NCI-H128 (cell line): Measurements from ENCODE around the gene CDCA4.

Experiments used
- DNase-seq: peaks from one replicate; lab custom pipeline; 2025; ENCODE audit not compliant: unreplicated experiment; lab: John Stamatoyannopoulos, UW

The CDCA4 gene

GRCh38 chr14:104976198-104977007, 44.5 kb downstream of the CDCA4 start:
- DNase-seq = no peak

DNA sequence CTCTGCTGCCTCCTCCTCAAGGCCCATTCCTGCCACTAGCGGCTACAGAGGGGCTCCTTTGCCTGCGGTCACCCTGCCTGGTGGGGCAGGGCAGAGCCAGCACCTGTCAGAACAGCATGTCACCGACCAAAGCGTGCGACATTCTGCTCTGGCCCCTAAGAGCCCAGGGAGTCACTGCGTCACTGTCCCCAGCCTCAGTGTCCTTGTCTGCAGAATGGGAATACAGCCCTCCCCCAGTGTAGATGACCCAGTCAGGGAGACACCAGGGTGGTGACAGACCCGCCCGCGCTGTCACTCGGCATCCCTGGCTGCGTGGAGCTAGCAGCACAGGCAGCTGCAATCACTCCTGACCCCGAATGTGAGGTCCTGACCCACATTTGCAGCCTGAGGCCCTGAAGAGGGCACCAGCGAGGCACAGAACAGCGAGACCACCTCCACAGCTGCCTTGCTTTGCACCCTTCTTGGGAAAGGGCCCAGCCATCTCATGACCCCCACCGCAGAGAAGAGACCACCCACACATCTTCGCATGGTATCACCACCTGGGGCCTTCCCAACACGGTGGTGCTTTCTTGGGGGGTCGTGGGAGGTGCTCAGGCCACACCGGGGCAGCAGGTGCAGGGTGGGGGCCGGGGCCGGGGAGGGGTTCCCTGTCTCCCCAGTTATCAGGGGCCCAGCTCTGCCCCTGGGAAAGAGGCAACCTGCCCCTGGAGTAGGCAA, 45.2 kb downstream of the CDCA4 start:
- DNase-seq = no peak

- no peak for DNase-seq
Observed at GRCh38 chr14:104974665-104975390, 46.1 kb downstream of the CDCA4 start.

- no peak for DNase-seq
Observed at GRCh38 chr14:104974146-104974541, 46.7 kb downstream of the CDCA4 start.

GRCh38 chr14:104973385-104974145, 47.3 kb downstream of the CDCA4 start:
- DNase-seq = no peak

GRCh38 chr14:104973135-104973384, 47.8 kb downstream of the CDCA4 start:
- DNase-seq = no peak

DNA sequence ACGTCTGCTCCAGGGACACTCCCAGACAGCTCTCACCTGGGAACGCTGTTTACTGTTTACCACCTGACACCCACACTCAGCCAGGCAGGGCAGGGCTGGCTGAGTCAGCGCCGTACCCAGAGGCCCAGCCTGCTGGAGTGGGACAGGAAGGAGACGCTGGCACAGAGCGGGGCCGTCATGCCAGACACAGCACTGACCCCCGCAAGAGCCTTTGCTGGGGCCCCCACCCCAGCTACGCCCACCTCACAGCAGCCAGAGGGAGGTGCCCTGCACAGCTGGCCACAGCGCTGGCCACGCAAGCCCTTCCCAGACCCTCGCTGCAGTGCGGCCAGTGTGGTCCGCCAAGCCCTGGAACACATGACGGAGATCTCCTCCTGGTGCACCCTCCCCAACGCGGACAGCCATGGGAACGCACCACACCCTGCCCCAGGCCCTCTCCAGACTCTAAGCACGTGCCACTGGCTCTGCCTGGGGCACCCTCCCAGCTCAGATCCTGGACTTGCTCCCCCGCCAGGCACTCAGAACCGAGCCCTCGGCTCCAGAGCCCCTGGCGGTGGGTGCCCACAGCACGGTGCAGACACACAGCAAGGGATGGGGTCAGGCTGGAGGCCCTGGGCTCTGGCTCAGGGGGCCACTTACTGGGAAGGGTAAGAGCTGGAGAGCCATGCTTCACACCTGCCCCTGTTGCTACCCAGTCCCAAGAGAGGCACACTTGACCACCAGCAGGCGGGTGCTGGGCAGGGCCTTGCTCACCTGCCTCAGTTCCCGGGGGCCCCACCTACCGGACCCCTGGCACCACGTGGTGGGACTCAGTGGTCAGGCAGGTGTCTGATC, 48.4 kb downstream of the CDCA4 start:
- DNase-seq = peak; percentile 22

- no peak for DNase-seq
Observed at GRCh38 chr14:104971447-104972240, 49.2 kb downstream of the CDCA4 start.

- DNase-seq = no peak
Observed at GRCh38 chr14:104970231-104971068, 50.4 kb downstream of the CDCA4 start.

- DNase-seq = no peak
Observed at GRCh38 chr14:104969741-104970230, 51.1 kb downstream of the CDCA4 start.

DNA sequence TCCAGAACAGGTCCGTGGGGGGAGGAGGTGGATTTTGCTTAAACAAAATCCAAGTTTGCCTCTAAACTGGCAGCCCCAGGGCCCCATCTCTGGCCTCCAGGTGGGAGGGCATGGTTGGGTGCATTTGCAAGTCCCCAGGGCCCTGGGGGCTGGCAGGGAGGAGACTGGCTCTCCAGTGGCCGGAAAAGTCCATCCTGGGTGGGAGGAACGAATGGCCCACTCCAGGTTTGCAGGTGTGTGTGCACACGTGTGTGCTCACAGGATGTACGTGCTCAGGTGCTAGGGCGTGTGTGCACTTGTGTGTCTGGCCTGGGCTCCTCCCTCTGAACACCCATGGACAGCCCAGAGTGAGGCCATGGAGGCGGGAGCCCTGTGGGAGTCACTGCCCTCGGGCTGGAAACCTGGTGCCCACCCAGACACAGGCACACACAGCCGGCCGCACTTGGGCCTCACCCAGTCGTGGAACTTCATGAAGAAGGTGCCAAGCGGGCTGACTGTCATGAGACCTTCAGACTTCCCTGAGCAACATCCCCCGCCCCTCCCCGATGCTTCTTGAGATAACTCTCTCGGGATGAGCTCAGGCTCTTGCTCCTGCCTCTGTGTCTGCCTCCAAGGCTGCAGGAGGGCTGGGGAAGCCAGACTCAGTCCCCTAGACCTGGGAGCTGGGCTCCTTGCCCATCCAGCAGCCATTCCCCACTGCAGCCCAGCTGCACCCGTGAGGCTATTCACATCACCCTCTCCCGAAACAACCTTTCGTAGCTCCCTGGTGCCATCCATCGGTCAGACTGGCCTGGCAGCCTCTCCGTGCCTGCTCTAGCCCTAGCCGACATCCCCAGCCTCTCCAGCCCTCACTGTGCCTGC, 52.1 kb downstream of the CDCA4 start:
- no peak for DNase-seq

GRCh38 chr14:104968153-104968527, 52.7 kb downstream of the CDCA4 start:
- DNase-seq = no peak

DNA sequence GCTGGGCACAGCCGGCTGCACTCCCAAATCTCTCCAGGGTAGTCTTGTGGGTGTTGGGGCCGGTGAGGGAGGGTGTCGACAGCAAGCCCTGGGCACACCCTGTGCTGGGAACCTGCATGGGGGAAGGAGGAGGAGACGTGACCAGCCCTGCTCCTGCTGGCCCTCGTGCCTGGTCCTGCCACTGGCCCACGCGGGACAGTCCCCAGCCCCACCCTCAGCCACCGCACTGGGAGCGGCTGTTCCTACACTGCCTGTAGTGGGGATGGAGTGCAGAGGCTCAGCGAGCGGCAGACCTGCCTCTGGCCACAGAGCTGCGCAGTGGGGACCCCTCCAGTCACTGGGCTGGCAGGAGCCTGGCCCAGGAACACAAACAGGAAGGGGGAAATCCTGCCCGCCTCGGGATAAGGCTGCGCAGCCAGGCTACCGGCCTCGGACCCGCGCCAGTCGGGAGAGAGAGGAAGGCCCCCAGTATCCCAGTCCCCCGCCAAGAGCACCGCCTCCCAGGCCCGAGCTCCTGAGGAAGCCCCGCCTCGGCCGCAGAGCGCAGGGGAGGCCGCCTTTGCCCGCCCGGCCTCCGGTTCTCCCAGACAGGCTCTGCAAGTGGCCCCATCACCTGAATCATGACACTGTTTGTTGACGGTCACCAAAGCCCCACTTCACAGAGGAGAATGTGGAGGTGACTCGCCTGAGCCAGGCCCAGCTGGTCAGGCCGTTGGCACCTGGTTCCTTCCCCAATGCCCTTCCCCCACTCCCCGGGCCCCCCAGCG, 53.3 kb downstream of the CDCA4 start:
- DNase-seq = no peak

DNA sequence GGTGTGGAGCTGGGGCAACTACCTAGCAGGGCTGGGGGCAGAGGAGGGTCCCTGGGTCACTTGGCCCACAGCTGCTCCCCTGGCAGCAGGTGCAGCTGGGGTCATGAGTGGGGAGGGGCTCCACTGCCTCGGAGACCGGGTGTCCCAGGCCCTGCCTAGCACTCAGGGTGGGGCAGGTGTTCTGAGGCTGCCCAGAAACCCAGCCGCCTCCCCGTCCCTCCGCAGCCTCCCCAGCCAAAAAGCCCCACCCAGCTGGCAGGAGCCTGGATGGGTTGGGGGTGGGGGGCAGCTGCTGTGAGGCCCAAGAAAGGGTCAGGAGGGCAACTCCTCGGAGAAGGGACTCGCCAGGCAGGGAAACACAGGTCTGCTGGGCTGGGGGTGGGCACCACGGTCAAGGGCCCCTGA, 53.9 kb downstream of the CDCA4 start:
- DNase-seq = no peak

DNA sequence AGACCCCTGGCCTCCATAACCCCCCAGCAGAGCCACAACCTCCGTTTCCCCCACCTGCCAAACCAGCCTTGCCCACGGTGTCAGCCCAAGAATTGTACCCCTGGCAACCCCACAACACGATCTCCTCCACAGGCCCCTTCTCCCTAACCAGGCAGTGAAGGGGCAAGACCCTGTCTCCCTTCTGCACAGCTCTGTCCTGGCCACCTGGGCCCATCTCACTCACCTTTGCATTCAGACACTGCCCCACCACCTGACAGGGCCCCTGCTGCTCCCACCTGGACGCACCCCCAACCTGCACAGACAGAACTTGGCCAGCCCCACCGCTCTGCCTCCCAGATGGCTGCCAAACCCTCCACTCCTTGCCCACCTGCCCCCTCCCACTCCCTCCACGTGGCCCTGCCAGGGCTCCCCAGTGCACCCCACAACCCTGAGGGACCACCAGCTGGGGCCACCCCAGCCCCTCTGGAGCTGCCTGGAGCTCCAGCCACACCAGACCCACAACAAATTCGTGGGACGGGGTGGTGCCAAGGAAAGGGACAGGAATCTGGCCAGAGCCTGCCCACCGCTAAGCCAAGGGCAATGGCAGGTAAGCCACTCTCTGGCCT, 54.5 kb downstream of the CDCA4 start:
- no peak for DNase-seq

DNA sequence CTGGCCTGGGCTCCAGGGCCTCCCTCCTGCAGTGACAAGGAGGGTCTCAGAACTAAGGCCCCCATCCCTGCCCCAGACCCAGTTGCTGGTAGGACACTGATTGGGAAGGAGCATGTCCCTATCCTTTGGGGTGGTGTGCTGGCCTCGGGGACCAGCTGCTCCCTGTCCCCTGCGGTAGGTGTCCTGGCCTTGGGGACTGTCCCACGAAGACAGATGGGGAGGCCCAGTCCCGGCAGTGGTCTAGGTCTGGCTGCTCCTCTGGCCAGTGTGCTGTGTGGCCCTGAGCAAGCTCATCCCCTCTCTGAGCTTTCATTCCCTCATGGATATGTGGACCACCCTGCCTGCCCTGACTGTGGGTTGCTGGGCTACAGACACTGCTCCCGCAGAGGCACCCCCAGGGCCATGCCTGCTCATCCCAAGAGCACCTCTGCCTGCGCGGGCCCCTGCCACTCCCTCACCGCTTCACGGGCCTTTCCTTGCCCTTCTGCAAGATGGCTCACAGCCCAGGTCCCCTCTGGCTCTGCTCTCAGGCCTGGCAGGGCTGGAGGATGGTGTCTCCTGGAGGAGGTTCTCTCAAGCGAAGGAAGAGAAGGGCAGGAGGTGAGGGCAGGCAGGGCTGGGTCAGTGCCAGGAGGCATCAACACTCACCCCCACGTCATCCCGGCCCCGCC, 55.2 kb downstream of the CDCA4 start:
- DNase-seq = no peak
